Measurements from ENCODE around the gene MYH1.
"Not testable (repeated sequence)": the region's sequence is repeated elsewhere in the genome, so short reads cannot be mapped to it uniquely, and the experiment has no call there.

The MYH1 gene

GRCh38 chr17:10518271-10519037, at the start of gene MYH1:
Gene MYH1, minus strand, starts transcription at chr17:10518542. Its CDS starts 1,900 bp downstream, at chr17:10516642.
- DNase-seq = no peak

GRCh38 chr17:10563991-10564660, 45.8 kb upstream of the MYH1 start:
- DNase-seq = no peak

- DNase-seq = no peak
Observed at GRCh38 chr17:10558049-10558448, 39.7 kb upstream of the MYH1 start.

- no peak for DNase-seq
Observed at GRCh38 chr17:10557422-10557821, 39.1 kb upstream of the MYH1 start.

GRCh38 chr17:10556301-10557005, 38.1 kb upstream of the MYH1 start:
- DNase-seq = no peak

GRCh38 chr17:10550014-10550413, 31.7 kb upstream of the MYH1 start:
- DNase-seq = no peak

- no peak for DNase-seq
Observed at GRCh38 chr17:10549096-10549842, 30.9 kb upstream of the MYH1 start, which contains the start of gene MYH2. Gene MYH2, minus strand, starts transcription at chr17:10549658. Its CDS starts 1,738 bp downstream, at chr17:10547920.

- no peak for DNase-seq
Observed at GRCh38 chr17:10547351-10547750, 29.0 kb upstream of the MYH1 start.

- not testable (repeated sequence) for DNase-seq
Observed at GRCh38 chr17:10543486-10543885, 25.1 kb upstream of the MYH1 start.

GRCh38 chr17:10541179-10541578, 22.8 kb upstream of the MYH1 start:
- DNase-seq = not testable (repeated sequence)

GRCh38 chr17:10532026-10532425, 13.7 kb upstream of the MYH1 start:
- no peak for DNase-seq

- DNase-seq = no peak
Observed at GRCh38 chr17:10527419-10527818, 9.1 kb upstream of the MYH1 start.

- no peak for DNase-seq
Observed at GRCh38 chr17:10526517-10526916, 8.2 kb upstream of the MYH1 start.

- no peak for DNase-seq
Observed at GRCh38 chr17:10523064-10523463, 4.7 kb upstream of the MYH1 start.

GRCh38 chr17:10521949-10522348, 3.6 kb upstream of the MYH1 start:
- DNase-seq = no peak

- no peak for DNase-seq
Observed at GRCh38 chr17:10516638-10517037, 1.7 kb downstream of the MYH1 start.

GRCh38 chr17:10516065-10516464, 2.3 kb downstream of the MYH1 start:
- DNase-seq = no peak

GRCh38 chr17:10513299-10514067, 4.9 kb downstream of the MYH1 start:
- DNase-seq = no peak

GRCh38 chr17:10512856-10513255, 5.5 kb downstream of the MYH1 start:
- DNase-seq = no peak

GRCh38 chr17:10499950-10500349, 18.4 kb downstream of the MYH1 start:
- DNase-seq = no peak

- DNase-seq = no peak
Observed at GRCh38 chr17:10492004-10492403, 26.3 kb downstream of the MYH1 start.

GRCh38 chr17:10482252-10482651, 36.1 kb downstream of the MYH1 start:
- DNase-seq = no peak

Data from inflammatory macrophage treated with lipopolysaccharide for 1 hour (primary cell).